NCI-H748 (cell line): ENCODE results near the gene KBTBD7.

Source experiments
- DNase-seq: peaks from one replicate; lab custom pipeline; 2025; ENCODE audit not compliant: unreplicated experiment; lab: John Stamatoyannopoulos, UW

The KBTBD7 gene, protein sequence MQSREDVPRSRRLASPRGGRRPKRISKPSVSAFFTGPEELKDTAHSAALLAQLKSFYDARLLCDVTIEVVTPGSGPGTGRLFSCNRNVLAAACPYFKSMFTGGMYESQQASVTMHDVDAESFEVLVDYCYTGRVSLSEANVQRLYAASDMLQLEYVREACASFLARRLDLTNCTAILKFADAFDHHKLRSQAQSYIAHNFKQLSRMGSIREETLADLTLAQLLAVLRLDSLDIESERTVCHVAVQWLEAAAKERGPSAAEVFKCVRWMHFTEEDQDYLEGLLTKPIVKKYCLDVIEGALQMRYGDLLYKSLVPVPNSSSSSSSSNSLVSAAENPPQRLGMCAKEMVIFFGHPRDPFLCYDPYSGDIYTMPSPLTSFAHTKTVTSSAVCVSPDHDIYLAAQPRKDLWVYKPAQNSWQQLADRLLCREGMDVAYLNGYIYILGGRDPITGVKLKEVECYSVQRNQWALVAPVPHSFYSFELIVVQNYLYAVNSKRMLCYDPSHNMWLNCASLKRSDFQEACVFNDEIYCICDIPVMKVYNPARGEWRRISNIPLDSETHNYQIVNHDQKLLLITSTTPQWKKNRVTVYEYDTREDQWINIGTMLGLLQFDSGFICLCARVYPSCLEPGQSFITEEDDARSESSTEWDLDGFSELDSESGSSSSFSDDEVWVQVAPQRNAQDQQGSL

DNA sequence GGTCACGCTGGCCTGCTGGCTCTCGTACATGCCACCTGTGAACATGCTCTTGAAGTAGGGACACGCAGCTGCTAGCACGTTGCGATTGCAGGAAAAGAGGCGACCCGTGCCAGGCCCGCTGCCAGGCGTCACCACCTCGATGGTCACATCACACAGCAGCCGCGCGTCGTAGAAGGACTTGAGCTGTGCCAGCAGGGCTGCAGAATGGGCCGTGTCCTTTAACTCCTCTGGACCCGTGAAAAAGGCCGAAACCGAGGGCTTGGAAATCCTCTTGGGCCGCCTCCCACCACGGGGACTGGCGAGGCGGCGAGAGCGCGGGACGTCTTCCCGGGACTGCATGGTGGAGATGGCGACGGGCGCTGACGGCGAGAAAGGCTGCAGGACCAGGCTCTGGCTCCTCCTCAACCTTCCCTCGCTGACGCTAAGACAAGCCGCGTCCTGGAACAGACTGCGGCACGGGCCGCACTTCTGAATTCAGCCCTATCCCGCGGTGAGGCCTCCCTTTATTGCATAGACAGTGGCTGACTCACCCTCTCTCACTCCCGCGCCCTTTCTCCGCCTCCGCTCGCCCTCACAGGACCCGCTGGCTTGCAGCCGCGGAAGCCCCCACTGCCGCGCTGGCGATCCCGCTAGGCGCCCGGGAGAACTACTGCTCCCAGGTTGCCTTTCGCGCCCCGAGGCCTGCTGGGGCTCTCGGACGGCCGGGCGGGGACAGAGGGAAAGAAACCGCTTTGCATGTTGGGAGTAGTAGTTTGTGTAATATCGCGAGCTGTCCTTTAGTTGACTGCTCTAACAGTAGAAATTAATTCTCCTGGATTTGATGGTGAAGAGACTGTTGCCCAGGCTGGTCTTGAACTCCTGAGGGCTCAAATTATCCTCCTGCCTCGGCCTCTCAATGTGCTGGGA, at the start of gene KBTBD7:
Gene KBTBD7, minus strand, starts transcription at position 651 of the 906 bp plus-strand sequence. Its CDS starts 312 bp downstream, at position 339.
- DNase-seq = peak; percentile 94

GRCh38 chr13:41241626-41242025, 47.3 kb upstream of the KBTBD7 start:
- no peak for DNase-seq

- no peak for DNase-seq
These were observed 42.0 kb upstream of the KBTBD7 start for GRCh38 chr13:41236369-41236768.

- DNase-seq = no peak
These were observed 38.5 kb upstream of the KBTBD7 start for GRCh38 chr13:41232578-41233480.

GRCh38 chr13:41231786-41232185, 37.4 kb upstream of the KBTBD7 start:
- DNase-seq = peak; percentile 50

GRCh38 chr13:41231025-41231677, 36.8 kb upstream of the KBTBD7 start:
- no peak for DNase-seq

DNA sequence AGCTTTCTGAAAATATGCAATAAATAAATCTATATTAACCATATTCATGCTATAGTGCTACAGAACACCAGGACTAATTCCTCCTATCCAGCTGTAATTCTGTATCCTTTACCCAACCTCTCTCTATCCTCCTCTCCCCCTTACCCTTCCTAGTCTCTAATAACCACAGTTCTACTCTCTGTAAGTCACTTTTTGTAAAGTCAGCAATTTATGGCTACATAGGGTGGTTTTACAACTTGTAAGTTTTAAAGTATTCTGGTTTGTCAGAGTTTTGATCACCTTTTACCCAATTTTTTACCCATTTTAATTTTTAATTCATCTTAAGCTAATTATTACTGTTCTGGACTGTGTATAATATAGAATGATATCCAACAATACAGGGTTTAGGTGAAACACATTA, 35.0 kb upstream of the KBTBD7 start:
- DNase-seq = no peak

DNA sequence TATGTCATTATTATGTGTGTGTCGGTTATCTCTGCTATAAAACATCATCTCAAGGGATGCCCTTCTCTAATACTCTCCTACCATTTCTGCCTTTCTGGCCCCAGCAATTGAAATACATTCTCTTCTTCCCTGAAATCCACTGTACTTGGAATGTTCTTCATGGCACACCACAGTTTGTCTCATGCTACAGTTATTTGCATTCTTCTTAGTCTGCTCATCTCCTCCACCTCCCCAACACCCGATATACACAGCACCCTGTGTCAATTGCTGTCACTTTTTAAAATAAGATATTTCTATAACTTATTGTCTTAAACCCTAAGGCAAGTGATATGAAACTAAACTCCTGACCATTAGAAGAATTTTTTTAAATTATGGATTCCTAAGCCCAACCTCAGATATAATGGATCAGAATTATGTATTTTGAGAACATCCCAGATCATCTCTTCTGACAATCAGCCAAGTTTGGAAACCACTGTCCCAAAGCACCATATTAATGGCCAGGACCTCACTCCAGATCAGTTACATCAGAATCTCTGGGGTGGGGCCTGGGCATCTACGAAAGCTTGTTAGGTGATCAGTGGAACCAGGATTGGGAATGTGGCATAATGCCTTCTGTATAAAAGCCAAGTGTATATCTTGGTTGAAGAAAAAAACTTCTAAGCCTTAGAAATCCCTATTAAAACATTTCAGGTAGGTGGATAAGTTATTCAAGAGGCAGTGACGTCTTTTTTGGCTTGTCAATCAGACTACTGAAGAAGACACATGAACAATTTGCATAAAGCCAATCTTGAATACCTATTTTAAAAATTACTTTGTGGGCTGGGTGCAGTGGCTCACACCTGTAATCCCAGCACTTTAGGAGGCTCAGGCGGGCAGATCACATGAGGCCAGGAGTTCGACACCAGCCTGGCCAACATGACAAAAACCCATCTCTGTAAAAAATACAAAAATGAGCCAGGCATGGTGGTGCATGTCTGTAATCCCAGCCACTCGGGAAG, 30.0 kb upstream of the KBTBD7 start:
- no peak for DNase-seq

- DNase-seq = peak; percentile 47
These were observed 28.0 kb upstream of the KBTBD7 start for GRCh38 chr13:41222259-41222852.

DNA sequence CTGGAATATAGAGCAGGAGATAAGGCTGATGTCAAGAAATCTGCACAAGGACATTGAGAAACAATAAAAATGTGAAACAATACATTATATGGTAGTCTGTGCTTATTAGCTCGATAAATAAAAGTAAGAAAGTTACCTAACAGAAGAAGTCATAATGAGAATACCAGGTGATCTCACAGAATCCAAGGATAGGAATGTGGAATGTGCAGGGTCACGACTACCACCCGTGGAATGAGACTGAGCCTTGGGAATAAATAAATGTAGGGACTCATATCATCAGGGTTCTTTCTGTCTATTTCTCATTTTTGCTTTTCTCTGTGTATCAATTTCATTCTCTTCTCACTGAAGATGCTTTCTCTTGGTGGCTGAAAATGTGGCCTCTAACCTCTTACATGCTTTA, 26.0 kb upstream of the KBTBD7 start:
- no peak for DNase-seq

DNA sequence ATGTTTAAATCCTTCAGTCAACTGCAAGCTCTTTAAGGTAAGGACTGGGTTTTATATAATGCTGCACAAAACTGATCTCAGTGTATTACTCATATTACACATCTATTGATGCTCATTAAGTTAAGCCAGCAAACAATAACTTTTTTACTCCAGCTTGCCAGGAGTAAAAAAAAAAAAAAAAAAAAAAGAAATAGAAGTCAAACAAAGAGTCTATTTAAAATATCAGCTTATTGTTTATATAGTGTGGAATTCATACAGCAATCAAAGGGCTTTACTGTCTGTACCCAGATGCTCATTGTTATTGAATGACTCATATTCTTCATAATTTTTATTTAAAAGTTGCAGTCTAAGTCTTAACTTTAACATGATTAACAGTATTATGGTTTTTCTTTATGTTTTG, 21.8 kb upstream of the KBTBD7 start:
- DNase-seq = no peak

- DNase-seq = no peak
These were observed 19.6 kb upstream of the KBTBD7 start for GRCh38 chr13:41213919-41214318.

- no peak for DNase-seq
These were observed 18.9 kb upstream of the KBTBD7 start for GRCh38 chr13:41213316-41213715.

DNA sequence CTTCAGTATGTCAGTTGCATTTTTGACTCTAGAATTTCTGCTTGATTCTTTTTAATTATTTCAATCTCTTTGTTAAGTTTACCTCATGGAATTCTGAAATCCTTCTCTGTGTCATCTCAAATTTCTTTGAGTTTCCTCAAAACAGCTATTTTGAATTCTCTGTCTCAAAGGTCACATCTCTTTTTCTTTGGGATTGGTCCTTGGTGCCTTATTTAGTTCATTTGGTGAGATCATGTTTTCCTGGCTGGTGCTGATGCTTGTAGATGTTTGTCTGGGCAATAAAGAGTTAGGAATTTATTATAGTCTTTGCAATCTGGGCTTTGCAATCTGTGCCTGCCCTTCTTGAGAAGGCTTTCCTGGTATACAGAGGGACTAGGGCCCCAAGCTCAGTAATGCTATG, 18.5 kb upstream of the KBTBD7 start:
- DNase-seq = no peak

GRCh38 chr13:41211062-41211461, 16.7 kb upstream of the KBTBD7 start:
- DNase-seq = no peak

- DNase-seq = no peak
These were observed 12.1 kb upstream of the KBTBD7 start for GRCh38 chr13:41206467-41206866.

GRCh38 chr13:41203810-41204209, 9.4 kb upstream of the KBTBD7 start:
- no peak for DNase-seq

- no peak for DNase-seq
These were observed 5.8 kb upstream of the KBTBD7 start for GRCh38 chr13:41200126-41200525.
